Subcutaneous adipose tissue (tissue), 4 donors: Measurements from ENCODE around the gene LRMDA. TPM values are rescaled to one million over a fixed set of nuclear protein-coding genes. Genes with fewer than 3 reads are reported as not detected.

Experiments used
- total RNA-seq, 4 donors: library from RNA; depleted of rRNA; stranded (reverse); fragments of >200 nt; gene quantifications; one replicate each; pipeline ENCODE4 v1.1.0, GENCODE V29; 2016
- TF ChIP-seq, protein P1 (sequence below): fragments of 450-650 bp; IDR thresholded peaks from one replicate; pipeline ENCODE4 v1.5.1; 2016; ENCODE audit warnings: low read depth, mild to moderate bottlenecking, control low read depth, antibody characterized with exemption, moderate library complexity

Gene LRMDA
- total RNA-seq, 4 donors from 2014 or later: 17.4 to 92.1 (median 22.8) TPM

DNA sequence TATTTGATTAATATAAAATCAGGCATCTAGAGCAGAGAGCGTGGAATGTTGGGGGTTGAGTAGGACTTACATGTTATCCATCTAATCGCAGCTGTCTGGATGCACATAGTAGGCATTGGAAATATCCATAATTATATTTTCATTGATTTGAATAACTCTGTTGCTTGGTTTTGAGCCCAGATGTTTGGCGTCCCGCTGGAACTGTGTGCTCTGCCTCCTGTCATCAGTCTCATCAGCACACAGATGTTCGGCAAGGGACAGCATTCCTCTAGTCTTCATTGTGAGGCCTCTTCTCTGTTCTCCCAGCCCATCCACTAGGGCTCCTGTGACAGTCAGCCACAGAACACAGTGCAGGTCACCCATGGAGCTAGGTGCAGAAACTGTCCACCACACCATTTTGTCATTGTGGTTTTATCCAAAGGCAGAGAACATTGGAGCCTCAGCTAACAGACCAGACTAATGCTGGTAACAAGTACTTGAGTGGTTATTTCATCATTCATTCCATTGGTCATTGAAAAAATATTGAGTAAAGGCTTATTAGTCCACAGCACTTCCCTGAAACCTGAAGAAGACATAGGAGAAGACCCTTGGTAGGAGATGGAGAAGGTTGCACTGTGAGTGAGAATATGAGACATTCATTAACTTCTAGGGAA is 927.4 kb downstream of the LRMDA start:
- TF ChIP-seq, protein P1, sequence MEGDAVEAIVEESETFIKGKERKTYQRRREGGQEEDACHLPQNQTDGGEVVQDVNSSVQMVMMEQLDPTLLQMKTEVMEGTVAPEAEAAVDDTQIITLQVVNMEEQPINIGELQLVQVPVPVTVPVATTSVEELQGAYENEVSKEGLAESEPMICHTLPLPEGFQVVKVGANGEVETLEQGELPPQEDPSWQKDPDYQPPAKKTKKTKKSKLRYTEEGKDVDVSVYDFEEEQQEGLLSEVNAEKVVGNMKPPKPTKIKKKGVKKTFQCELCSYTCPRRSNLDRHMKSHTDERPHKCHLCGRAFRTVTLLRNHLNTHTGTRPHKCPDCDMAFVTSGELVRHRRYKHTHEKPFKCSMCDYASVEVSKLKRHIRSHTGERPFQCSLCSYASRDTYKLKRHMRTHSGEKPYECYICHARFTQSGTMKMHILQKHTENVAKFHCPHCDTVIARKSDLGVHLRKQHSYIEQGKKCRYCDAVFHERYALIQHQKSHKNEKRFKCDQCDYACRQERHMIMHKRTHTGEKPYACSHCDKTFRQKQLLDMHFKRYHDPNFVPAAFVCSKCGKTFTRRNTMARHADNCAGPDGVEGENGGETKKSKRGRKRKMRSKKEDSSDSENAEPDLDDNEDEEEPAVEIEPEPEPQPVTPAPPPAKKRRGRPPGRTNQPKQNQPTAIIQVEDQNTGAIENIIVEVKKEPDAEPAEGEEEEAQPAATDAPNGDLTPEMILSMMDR: no peak

DNA sequence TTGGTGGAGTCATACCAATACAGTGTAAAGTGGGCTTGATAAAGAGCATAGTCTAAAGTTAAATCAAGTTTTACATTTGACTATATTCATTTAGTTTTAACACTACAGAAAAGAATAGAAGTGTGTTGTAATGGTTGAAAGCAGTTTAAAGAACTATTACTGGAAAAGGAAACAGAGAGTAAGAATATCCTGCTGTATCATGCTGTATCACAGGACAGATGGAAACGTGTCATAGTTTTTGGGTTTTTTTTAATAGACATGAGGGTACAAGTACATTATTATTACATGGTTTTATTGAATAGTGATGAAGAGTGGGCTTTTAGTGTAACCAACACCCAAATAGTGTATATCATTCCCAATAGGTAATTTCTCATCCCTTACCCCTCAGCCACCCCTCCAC is 944.3 kb downstream of the LRMDA start:
- TF ChIP-seq, protein P1: no peak

DNA sequence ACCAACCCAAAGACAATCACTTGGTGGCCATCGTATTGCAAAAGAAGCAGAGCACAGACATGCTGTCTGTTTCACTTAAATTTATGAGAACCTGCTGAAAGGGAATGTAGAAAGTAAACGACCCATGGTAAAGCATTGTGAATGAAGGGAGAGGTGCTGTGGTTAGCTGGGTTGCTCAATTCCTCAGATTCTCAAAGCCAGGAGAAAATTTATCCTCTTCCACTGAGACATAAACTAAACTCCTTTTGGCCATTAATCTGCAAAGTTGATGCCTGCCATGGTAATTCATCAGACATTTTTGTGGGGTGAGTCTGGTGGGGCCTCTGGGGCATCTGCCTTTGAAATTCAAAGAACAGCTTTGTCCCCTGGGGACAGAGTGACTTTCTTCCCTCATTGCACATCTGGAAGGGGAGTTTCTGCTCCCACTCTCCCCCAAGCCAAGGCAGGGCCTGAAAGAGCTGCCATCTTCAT is 951.0 kb downstream of the LRMDA start:
- TF ChIP-seq, protein P1: no peak

DNA sequence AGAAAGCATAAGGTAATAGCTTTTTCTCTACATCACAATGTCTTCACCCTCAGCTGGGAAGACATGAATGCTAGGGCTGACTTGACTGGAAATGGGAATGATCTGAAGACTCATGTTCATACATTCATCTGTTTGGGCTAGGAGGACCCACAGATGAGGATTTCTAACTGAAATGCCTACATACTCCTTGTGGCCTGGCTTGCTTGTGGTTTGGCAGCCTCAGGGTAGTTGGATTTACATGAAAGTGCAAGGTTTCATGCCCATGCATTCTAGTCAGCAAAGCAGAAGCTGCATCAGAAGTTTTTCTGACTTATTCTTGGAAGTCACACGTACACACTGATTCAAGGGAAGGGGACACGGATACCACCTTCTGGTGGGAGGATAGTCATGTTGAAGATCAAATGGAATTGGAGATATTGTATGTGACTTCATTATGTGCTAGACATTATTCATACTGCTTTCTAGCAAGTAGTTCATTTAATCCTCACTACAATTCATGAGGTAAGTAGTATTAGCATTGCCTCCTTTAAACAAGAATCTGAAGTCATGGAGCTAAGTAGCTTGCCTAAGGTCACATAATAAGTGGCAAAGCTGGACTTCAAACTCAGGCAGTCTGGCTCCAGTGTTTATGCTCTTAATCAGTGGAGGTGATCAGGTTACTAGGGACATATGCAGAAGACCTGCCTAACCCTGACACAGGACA is 957.0 kb downstream of the LRMDA start:
- TF ChIP-seq, protein P1: no peak

DNA sequence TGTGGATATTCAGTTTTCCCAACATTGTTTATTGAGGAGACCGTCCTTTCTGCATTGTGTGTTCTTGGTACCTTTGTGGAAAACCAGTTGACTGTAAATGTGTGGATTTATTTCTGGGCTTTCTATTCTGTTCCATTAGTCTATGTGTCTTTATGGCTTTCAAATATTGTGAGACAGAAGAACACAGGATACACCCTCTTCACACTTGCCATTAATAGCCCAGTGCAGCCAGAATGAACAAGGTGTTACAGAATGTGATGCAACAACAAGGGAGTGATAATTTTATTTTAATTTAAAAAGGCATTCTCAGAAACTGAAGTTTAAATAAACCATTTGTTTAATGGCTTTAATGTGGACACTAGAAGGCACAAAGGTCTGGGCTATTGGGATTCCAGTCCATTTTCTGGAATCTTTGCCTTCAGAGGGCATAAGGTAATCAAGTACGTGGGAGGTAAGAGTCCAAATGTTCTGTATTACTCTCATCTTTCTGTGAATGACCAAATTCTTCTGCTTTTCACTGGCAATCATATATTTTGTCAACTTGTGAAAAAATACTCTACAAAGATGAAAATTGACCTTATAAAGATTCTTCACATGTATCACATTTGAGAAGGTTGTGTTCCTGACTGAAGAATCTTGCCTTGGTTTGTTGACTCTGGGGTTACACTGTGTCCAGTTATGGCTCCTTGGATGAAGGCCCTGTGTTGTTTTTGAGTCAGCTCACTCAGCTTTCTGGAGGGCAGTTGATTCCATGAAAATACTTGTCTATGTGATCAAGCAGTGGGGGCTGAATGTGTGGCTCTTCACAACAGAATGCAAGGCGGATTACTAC is 962.7 kb downstream of the LRMDA start:
- TF ChIP-seq, protein P1: no peak

DNA sequence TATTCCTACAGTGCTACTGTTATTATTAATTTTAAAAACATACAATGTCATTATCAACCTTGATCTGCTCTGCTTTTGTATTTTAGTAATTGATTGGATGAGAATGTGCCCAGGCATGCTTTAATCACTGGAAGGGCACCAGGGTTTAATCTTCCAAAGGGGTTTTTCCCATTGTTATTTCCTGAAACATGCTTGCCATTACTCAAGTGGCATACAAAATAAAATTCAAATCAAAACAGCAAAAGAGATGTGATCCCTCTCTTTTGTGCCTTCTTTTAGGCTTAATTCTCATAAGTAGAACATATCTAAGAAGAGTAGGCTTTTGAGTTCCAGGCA is 963.3 kb downstream of the LRMDA start:
- TF ChIP-seq, protein P1: no peak

DNA sequence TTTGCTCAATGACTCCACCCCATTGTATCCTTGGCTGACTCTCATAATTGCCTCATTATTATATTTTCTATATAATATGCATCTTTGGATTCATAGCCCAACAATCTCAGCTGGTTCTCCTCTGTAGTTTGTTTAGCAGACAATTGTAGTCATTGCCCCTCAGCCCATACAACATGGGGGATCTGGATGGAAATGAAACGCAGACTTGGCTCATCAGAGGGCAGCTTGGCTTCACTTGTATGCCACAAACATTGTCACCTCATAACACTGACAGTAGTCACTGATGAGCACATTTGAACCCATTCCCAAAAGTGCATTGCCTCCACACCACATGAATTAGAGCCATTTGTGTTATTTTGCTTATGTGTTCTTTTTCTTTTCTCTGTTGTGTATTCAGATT is 963.8 kb downstream of the LRMDA start:
- TF ChIP-seq, protein P1: no peak
